MM.1S (cell line): ENCODE data around the gene NUFIP2.

Experiments
- CTCF ChIP-seq: fragments of 300-600 bp; sonication (generic); IDR thresholded peaks from 2 replicates; pipeline ENCODE4 v1.5.1; 2016; ENCODE audit warnings: antibody characterized with exemption, low read length, mixed read lengths
- EZH2 ChIP-seq: fragments of 300-600 bp; sonication (generic); optimal IDR thresholded peaks from 2 replicates; pipeline ENCODE3; 2017; ENCODE audit warnings: low read depth, mild to moderate bottlenecking, antibody characterized with exemption, low read length, mixed read lengths
- EZH2phosphoT487 ChIP-seq: fragments of 300-600 bp; sonication (generic); IDR thresholded peaks from 2 replicates; pipeline ENCODE4 v1.6.1; 2018; ENCODE audit warnings: antibody characterized with exemption, low read length

GRCh38 chr17:29250666-29251065 lies 43.3 kb downstream of the NUFIP2 start:
- TF ChIP-seq CTCF (no peak), EZH2phosphoT487 (no peak), EZH2 (no peak)
